NCI-H748 (cell line): ENCODE results near the gene CCR5AS.

Source experiments
- DNase-seq: peaks from one replicate; lab custom pipeline; 2025; ENCODE audit not compliant: unreplicated experiment; lab: John Stamatoyannopoulos, UW

The CCR5AS gene

GRCh38 chr3:46318207-46318927, 88.5 kb downstream of the CCR5AS start:
- no peak for DNase-seq

DNA sequence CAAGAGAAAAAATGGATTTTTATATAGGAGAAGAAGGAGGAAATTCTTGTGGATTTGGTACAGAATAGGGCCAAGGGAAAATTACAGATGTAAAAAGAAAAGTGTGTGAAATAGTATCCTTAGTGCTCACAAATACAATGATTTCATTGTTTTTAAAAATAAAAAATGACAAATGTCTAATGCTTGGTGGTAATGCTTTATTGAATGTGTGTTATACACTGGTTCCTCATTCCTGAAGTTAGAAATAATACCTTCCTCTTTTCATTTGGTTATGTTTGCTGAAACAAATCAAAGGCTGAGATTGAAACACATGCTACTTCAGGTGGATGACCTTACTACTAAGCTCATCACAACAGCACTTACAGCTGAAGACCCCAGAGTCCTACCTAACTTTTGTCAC, 90.7 kb downstream of the CCR5AS start:
- DNase-seq = no peak

- DNase-seq = no peak
Measured at GRCh38 chr3:46314517-46314916, 92.3 kb downstream of the CCR5AS start.
